ENCODE data around the gene ANKRD42.

The ANKRD42 gene

DNA sequence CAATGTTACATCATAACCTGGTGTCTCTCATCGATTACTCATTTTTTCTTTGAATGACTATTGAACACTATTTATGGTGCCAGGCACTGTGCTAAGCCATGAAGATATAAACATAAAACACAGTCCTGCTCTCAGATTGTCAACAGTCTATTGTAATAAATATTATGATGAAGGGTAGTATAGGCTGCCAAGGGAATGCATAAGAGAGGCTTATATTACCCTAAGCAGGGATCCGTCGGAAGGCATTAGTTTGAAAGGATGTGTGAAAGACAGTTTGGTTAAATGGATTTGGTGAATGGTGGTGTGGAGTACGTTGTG, 99.9 kb downstream of the ANKRD42 start:
- DNase-seq: no peak

GRCh38 chr11:83294208-83294607, 100.7 kb downstream of the ANKRD42 start:
- DNase-seq: no peak

All from NCI-H2107 (cell line).